ENCODE results near the gene NPAS3. TPM values are rescaled to one million over a fixed set of nuclear protein-coding genes. Genes with fewer than 3 reads are reported as not detected.
A peak's percentile ranks its signal among the peaks of the same experiment; 100 is the strongest.

Gene NPAS3
- total and polyA plus RNA-seq, 2 donors (not counting 1 experiment from before 2014, with no cell fraction given) = 0.10 to 0.50 TPM

DNA sequence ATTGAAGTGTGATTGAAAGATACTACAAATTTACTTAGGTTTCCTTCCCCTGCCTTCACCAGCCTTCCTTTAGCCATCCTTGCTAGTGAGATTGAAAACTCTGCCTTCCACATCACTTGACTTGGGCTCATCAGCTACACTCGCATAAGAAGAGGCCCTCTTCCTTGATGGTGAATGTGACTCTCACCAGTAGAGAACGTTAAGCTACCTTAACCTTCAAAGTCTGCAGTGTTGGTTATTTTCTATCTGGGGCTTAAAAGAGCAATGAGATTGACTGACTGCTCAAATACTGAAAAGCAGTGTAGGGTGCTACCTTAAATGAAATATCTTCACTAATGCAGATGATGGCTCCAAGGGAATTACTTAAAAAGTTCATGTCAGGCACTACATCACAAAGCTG lies 740.3 kb downstream of the NPAS3 start:
- Histone ChIP-seq H3K27ac (ENCODE audit: insufficient read depth, low read length) (no peak overlapping the region), H3K27me3 (ENCODE audit: control insufficient read depth, insufficient read depth, low read length) (no peaks in the 10 kb centered on the region), H2AFZ (ENCODE audit: low read length) (no peak overlapping the region), H3K36me3 (ENCODE audit: control insufficient read depth, insufficient read depth, low read length) (no peaks in the 10 kb centered on the region), H3K9me3 (ENCODE audit: control insufficient read depth, insufficient read depth, low read depth, low read length) (no peaks in the 10 kb centered on the region), H3K9ac (ENCODE audit: insufficient read depth, low read length) (no peak overlapping the region), H3K4me3 (replicated peaks in 1 of 4; ENCODE audit: control extremely low read depth in 1 of 4, insufficient read depth in 1 of 4, low read depth in 3 of 4, low read length in 4 of 4) (no peak overlapping the region), H3K4me2 (ENCODE audit: extremely low read depth, insufficient read depth, low read length) (no peak overlapping the region), H4K20me1 (ENCODE audit: control insufficient read depth, extremely low read depth, insufficient read depth, low read length) (no peaks in the 10 kb centered on the region), H3K79me2 (ENCODE audit: control insufficient read depth, insufficient read depth, low read length) (no peaks in the 10 kb centered on the region), H3K4me1 (ENCODE audit: control insufficient read depth, extremely low read depth, insufficient read depth, low read length) (peaks cover 2% of the 10 kb centered on the region)
- no peak for DNase-seq (ENCODE audit: low read depth in 2 of 2)
- TF ChIP-seq EZH2 (IDR thresholded peaks at IDR 0.05; ENCODE audit: low read length, missing control alignments) = no peak
- TF ChIP-seq, protein P1, sequence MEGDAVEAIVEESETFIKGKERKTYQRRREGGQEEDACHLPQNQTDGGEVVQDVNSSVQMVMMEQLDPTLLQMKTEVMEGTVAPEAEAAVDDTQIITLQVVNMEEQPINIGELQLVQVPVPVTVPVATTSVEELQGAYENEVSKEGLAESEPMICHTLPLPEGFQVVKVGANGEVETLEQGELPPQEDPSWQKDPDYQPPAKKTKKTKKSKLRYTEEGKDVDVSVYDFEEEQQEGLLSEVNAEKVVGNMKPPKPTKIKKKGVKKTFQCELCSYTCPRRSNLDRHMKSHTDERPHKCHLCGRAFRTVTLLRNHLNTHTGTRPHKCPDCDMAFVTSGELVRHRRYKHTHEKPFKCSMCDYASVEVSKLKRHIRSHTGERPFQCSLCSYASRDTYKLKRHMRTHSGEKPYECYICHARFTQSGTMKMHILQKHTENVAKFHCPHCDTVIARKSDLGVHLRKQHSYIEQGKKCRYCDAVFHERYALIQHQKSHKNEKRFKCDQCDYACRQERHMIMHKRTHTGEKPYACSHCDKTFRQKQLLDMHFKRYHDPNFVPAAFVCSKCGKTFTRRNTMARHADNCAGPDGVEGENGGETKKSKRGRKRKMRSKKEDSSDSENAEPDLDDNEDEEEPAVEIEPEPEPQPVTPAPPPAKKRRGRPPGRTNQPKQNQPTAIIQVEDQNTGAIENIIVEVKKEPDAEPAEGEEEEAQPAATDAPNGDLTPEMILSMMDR (conservative IDR thresholded peaks at IDR 0.05 in 1 of 2, IDR thresholded peaks at IDR 0.05 in 1 of 2; ENCODE audit: low read depth in 1 of 2, low read length in 2 of 2) = no peak

- no peak overlapping the region for H2AFZ ChIP-seq (ENCODE audit: low read length)
- no peak overlapping the region for H3K9ac ChIP-seq (ENCODE audit: insufficient read depth, low read length)
- no peaks in the 10 kb centered on the region for H3K27me3 ChIP-seq (ENCODE audit: control insufficient read depth, insufficient read depth, low read length)
- no peaks in the 10 kb centered on the region for H3K79me2 ChIP-seq (ENCODE audit: control insufficient read depth, insufficient read depth, low read length)
- no peaks in the 10 kb centered on the region for H3K36me3 ChIP-seq (ENCODE audit: control insufficient read depth, insufficient read depth, low read length)
- no peak overlapping the region for H3K4me3 ChIP-seq (replicated peaks in 1 of 4; ENCODE audit: control extremely low read depth in 1 of 4, insufficient read depth in 1 of 4, low read depth in 3 of 4, low read length in 4 of 4)
- H3K9me3 ChIP-seq (ENCODE audit: control insufficient read depth, insufficient read depth, low read depth, low read length) = no peaks in the 10 kb centered on the region
- H3K4me1 ChIP-seq (ENCODE audit: control insufficient read depth, extremely low read depth, insufficient read depth, low read length) = peaks cover 2% of the 10 kb centered on the region
- no peak overlapping the region for H3K4me2 ChIP-seq (ENCODE audit: extremely low read depth, insufficient read depth, low read length)
- TF ChIP-seq EZH2 (IDR thresholded peaks at IDR 0.05; ENCODE audit: low read length, missing control alignments) = no peak
- TF ChIP-seq, protein P1 (conservative IDR thresholded peaks at IDR 0.05 in 1 of 2, IDR thresholded peaks at IDR 0.05 in 1 of 2; ENCODE audit: low read depth in 1 of 2, low read length in 2 of 2) = no peak
- H3K27ac ChIP-seq (ENCODE audit: insufficient read depth, low read length) = no peak overlapping the region
- DNase-seq (ENCODE audit: low read depth in 2 of 2) = peak in 1 of 2 donors; percentile 94
- H4K20me1 ChIP-seq (ENCODE audit: control insufficient read depth, extremely low read depth, insufficient read depth, low read length) = no peaks in the 10 kb centered on the region
Measured at GRCh38 chr14:33679461-33680225, 741.0 kb downstream of the NPAS3 start.

DNA sequence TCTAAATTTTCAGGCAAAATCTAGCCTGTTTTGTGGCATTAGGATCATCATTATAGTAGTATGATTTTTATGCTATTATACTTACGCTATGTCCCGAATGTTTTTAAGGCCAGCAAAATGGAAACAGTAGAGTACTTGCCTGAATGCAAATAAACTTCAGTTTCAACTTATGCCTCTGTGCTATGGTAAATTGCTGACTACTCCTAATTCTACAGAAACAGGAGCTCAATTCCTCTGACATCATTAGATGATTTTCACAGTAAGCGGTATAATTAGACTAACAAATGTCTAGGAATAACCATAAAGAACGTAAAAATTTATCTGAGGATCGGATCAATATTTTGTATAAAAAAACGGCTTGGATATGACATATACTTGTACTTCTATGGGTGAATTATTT lies 742.2 kb downstream of the NPAS3 start:
- TF ChIP-seq, protein P1 (conservative IDR thresholded peaks at IDR 0.05 in 1 of 2, IDR thresholded peaks at IDR 0.05 in 1 of 2; ENCODE audit: low read depth in 1 of 2, low read length in 2 of 2) = no peak
- TF ChIP-seq EZH2 (IDR thresholded peaks at IDR 0.05; ENCODE audit: low read length, missing control alignments) = no peak
- H3K9me3 ChIP-seq (ENCODE audit: control insufficient read depth, insufficient read depth, low read depth, low read length) = no peaks in the 10 kb centered on the region
- no peak overlapping the region for H3K27ac ChIP-seq (ENCODE audit: insufficient read depth, low read length)
- H2AFZ ChIP-seq (ENCODE audit: low read length) = no peak overlapping the region
- no peaks in the 10 kb centered on the region for H4K20me1 ChIP-seq (ENCODE audit: control insufficient read depth, extremely low read depth, insufficient read depth, low read length)
- no peak overlapping the region for H3K4me3 ChIP-seq (replicated peaks in 1 of 4; ENCODE audit: control extremely low read depth in 1 of 4, insufficient read depth in 1 of 4, low read depth in 3 of 4, low read length in 4 of 4)
- no peak for DNase-seq (ENCODE audit: low read depth in 2 of 2)
- no peak overlapping the region for H3K4me2 ChIP-seq (ENCODE audit: extremely low read depth, insufficient read depth, low read length)
- no peaks in the 10 kb centered on the region for H3K36me3 ChIP-seq (ENCODE audit: control insufficient read depth, insufficient read depth, low read length)
- H3K79me2 ChIP-seq (ENCODE audit: control insufficient read depth, insufficient read depth, low read length) = no peaks in the 10 kb centered on the region
- H3K27me3 ChIP-seq (ENCODE audit: control insufficient read depth, insufficient read depth, low read length) = no peaks in the 10 kb centered on the region
- no peak overlapping the region for H3K9ac ChIP-seq (ENCODE audit: insufficient read depth, low read length)
- peaks cover 2% of the 10 kb centered on the region for H3K4me1 ChIP-seq (ENCODE audit: control insufficient read depth, extremely low read depth, insufficient read depth, low read length)
